ENCODE measurements around the gene PJA2.

Gene PJA2

DNA sequence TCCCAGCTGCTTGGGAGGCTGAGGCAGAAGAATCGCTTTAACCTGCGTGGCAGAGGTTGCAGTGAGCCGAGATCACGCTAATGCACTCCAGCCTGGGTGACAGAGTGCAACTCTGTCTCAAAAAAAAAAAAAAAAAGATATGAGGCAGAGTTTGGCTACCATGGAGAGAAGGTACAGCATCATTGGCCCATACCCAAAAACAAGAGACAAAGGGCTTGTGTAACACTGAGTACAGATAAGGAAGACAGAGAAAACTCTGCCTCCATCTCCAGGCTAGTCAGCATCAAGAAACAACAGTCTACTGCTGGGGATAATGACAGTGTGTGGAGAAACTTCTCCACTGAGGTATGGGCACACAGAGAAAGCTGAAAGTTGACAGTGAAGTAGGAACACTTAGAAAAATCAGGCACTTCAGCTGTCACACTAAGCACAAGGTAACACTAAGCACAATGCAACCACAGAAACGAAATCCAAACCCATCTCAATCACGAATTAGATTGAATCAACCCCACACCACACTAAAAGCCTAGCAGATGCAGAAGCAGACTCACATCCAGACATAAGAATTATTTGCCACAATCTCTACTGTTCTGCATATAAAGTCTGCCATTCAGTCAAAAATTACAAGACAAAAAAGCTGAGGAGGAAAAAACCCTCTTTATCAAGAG, 10.5 kb downstream of the PJA2 start:
- H3K9me3 ChIP-seq (ENCODE audit: low read length) = peaks cover 6% of the 10 kb centered on the region
- peaks cover 3% of the 10 kb centered on the region for H3K36me3 ChIP-seq (ENCODE audit: insufficient read depth, low read length)
- H3K4me3 ChIP-seq (ENCODE audit: low read length) = no peak overlapping the region
- H3K4me1 ChIP-seq (ENCODE audit: insufficient read depth, low read length) = no peaks in the 10 kb centered on the region
- no peak overlapping the region for H2AFZ ChIP-seq (ENCODE audit: low read depth, low read length)
- no peaks in the 10 kb centered on the region for H3K27me3 ChIP-seq (ENCODE audit: insufficient read depth, low read length)

DNA sequence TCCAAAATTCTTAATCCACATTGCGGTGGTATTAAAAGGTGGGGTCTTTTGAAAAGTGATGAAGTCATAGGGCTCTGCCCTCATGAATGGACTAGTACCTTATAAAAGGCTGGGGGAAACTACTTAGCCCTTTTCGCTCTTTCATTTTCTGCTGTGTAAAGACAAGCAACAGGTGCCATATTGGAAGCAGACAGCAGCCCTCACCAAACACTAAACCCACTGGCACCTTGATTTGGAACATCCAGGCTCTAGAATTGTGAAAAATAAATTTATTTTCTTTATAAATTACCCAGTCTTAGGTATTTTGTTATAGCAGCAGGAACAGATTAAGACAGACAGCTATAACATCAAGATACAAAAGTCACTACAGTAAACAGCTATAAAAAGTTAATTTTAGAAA, 12.8 kb downstream of the PJA2 start:
- peaks cover 5% of the 10 kb centered on the region for H3K9me3 ChIP-seq (ENCODE audit: low read length)
- no peaks in the 10 kb centered on the region for H3K4me1 ChIP-seq (ENCODE audit: insufficient read depth, low read length)
- H2AFZ ChIP-seq (ENCODE audit: low read depth, low read length) = no peak overlapping the region
- H3K4me3 ChIP-seq (ENCODE audit: low read length) = no peak overlapping the region
- peaks cover 3% of the 10 kb centered on the region for H3K36me3 ChIP-seq (ENCODE audit: insufficient read depth, low read length)
- H3K27me3 ChIP-seq (ENCODE audit: insufficient read depth, low read length) = no peaks in the 10 kb centered on the region

DNA sequence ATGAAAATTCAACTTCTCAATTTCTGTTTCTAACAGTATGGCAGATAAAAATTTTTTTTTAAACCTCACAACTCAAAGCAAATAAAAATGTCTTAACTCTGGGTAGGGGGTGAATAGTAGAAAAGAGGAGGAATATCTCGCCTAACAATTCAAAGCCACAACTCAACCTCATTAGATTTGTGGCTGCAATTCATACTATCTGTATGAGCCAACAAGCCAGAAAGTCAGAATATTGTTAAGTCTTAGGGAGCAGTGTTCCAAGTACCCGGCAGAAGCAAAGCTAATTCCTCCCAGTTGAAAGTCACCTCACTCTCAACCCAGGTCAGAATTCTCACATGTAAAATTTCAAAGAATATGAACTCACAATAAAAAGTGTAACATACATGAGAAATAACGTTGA, 15.0 kb downstream of the PJA2 start:
- Histone ChIP-seq H2AFZ (ENCODE audit: low read depth, low read length) (no peak overlapping the region), H3K36me3 (ENCODE audit: insufficient read depth, low read length) (no peaks in the 10 kb centered on the region), H3K4me1 (ENCODE audit: insufficient read depth, low read length) (no peaks in the 10 kb centered on the region), H3K27me3 (ENCODE audit: insufficient read depth, low read length) (no peaks in the 10 kb centered on the region), H3K9me3 (ENCODE audit: low read length) (peaks cover 2% of the 10 kb centered on the region), H3K4me3 (ENCODE audit: low read length) (no peak overlapping the region)

DNA sequence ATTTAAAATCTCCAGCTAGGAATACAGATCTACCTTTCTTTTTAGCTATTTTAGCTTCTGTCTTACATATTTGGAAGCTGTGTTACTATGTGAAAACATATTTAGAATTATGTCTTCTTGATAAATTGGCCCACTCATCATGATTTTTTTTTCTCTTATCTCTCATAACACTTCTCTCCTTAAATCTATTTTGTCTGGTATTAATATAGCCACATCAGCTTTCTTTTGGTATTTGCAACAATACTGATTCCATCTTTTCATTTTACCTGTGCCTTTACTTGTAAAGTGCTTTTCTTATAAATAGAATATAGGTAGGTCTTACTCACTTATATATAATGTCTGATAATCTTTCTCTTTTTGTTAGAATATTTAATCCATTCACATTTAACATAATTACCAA, 19.6 kb downstream of the PJA2 start:
- Histone ChIP-seq H3K36me3 (ENCODE audit: insufficient read depth, low read length) (peaks cover 3% of the 10 kb centered on the region), H3K4me3 (ENCODE audit: low read length) (no peak overlapping the region), H2AFZ (ENCODE audit: low read depth, low read length) (no peak overlapping the region)

DNA sequence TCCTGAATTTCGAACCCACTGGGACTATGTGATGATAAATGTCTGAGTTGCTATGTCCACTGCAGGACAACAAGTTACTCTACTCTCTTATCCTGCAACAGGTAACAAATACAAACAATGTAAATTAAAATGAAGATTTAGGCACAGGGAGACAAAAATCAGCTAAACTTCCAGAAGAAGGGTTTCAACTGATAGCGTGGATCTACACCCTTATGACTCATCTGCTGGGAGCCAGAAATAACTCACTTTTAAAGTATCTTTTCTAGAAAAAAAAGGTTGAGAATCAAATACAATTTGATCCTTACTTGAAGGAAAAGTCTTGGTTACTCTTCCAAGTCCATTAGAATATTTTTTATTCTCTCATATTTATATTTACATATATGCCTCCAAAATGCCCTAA, 21.4 kb downstream of the PJA2 start:
- peaks cover 2% of the 10 kb centered on the region for H3K9me3 ChIP-seq (ENCODE audit: low read length)
- peaks cover 6% of the 10 kb centered on the region for H3K36me3 ChIP-seq (ENCODE audit: insufficient read depth, low read length)
- no peaks in the 10 kb centered on the region for H3K27me3 ChIP-seq (ENCODE audit: insufficient read depth, low read length)
- no peak overlapping the region for H3K4me3 ChIP-seq (ENCODE audit: low read length)
- H3K4me1 ChIP-seq (ENCODE audit: insufficient read depth, low read length) = no peaks in the 10 kb centered on the region
- H2AFZ ChIP-seq (ENCODE audit: low read depth, low read length) = no peak overlapping the region

More for the DNA sequence above, 19.6 kb downstream of the PJA2 start:
- H3K27me3 ChIP-seq (ENCODE audit: insufficient read depth, low read length) = no peaks in the 10 kb centered on the region
- H3K9me3 ChIP-seq (ENCODE audit: low read length) = peaks cover 2% of the 10 kb centered on the region
- H3K4me1 ChIP-seq (ENCODE audit: insufficient read depth, low read length) = no peaks in the 10 kb centered on the region

DNA sequence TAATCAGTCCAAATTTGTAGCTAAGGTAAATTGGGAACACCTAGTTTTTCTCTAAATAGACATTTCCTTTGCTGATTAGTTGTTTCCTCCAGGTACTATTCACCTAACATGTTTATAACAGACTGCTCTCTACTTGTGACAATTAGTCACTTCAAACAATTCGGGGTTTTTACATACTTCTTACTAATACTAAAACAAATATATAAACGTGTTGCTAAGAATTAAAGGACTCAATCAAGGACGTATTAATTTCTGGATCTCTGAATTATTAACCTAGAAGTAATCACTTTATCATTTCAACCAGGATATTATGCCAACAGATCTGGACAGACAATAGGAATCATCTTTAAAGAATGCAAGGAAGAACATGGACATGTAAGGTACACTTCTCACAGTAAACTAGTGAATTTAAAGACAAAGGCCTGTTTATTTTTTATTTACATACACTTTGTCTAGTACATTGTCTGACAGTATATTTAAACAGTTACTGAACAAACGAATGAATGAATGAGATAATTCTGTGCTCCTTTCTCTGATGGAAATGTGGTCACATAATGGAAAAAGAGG, 22.3 kb downstream of the PJA2 start:
- H2AFZ ChIP-seq (ENCODE audit: low read depth, low read length) = no peak overlapping the region
- peaks cover 11% of the 10 kb centered on the region for H3K36me3 ChIP-seq (ENCODE audit: insufficient read depth, low read length)
- peaks cover 2% of the 10 kb centered on the region for H3K9me3 ChIP-seq (ENCODE audit: low read length)
- no peaks in the 10 kb centered on the region for H3K4me1 ChIP-seq (ENCODE audit: insufficient read depth, low read length)
- H3K4me3 ChIP-seq (ENCODE audit: low read length) = no peak overlapping the region
- no peaks in the 10 kb centered on the region for H3K27me3 ChIP-seq (ENCODE audit: insufficient read depth, low read length)

DNA sequence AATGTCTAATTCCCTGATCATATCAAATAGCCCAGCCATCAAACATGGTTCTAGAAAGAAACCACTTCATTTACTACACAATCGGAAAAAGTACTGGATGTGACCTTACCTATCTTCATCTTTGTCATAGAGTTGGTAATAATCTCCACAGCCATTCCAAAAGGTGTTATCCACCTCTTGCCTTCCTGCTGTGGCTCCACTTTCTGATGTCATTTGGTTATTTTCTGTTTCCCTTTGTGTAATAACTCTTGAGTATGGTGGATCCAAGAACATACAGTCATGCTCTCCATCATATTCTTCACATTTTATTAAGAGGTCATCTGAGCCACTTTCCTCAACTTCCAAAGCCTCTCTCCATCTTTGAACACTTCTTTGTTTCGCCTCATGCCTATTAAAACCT, 31.7 kb downstream of the PJA2 start:
- H3K27me3 ChIP-seq (ENCODE audit: insufficient read depth, low read length) = no peaks in the 10 kb centered on the region
- H3K4me1 ChIP-seq (ENCODE audit: insufficient read depth, low read length) = no peaks in the 10 kb centered on the region
- H2AFZ ChIP-seq (ENCODE audit: low read depth, low read length) = no peak overlapping the region
- peaks cover 65% of the 10 kb centered on the region for H3K36me3 ChIP-seq (ENCODE audit: insufficient read depth, low read length)
- H3K9me3 ChIP-seq (ENCODE audit: low read length) = peaks cover 15% of the 10 kb centered on the region
- H3K4me3 ChIP-seq (ENCODE audit: low read length) = no peak overlapping the region

DNA sequence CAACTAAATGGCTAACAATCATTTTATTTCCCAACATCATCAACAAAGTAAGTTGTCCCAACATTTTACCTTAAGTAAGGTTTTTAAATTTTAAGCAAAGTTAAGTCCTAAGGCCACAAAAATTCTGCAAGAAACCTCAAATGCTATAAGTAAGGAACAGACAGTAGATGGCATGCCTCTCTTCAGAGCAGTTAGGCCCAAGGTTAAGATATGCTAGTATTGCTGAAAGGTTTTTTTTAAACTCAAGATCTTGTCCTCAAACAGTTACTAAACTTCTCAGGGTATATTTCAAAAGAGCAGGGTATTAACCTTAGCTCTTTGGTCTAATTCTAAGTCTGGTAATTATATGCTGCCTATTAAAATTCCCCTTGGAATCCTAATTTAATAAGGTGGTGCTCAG, 35.1 kb downstream of the PJA2 start:
- no peak overlapping the region for H3K4me3 ChIP-seq (ENCODE audit: low read length)

DNA sequence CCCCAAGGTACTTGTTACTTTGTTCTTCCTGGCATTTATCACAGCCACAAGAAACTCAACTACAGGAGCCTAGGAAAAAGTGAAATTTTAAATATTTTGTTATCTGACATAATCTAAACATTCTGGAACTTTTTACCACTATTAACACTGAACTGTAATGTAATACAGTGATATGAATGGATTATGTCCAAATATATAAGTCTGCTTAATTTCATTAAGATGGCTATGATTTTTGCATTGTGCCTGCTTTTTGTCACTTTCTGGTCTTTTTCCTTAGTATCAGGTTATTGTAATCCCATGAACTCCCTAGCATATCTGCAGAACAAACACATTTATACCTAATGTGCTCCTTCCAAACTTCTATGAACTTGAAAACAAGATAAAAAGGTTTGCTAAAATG, 35.8 kb downstream of the PJA2 start:
- no peak overlapping the region for H3K4me3 ChIP-seq (ENCODE audit: low read length)
- H3K9me3 ChIP-seq (ENCODE audit: low read length) = peaks cover under 1% of the 10 kb centered on the region
- H3K36me3 ChIP-seq (ENCODE audit: insufficient read depth, low read length) = peaks cover 50% of the 10 kb centered on the region
- no peaks in the 10 kb centered on the region for H3K27me3 ChIP-seq (ENCODE audit: insufficient read depth, low read length)
- H3K4me1 ChIP-seq (ENCODE audit: insufficient read depth, low read length) = no peaks in the 10 kb centered on the region
- H2AFZ ChIP-seq (ENCODE audit: low read depth, low read length) = no peak overlapping the region

More for the DNA sequence above, 35.1 kb downstream of the PJA2 start:
- no peak overlapping the region for H2AFZ ChIP-seq (ENCODE audit: low read depth, low read length)
- H3K4me1 ChIP-seq (ENCODE audit: insufficient read depth, low read length) = no peaks in the 10 kb centered on the region
- no peaks in the 10 kb centered on the region for H3K27me3 ChIP-seq (ENCODE audit: insufficient read depth, low read length)
- peaks cover 3% of the 10 kb centered on the region for H3K9me3 ChIP-seq (ENCODE audit: low read length)
- H3K36me3 ChIP-seq (ENCODE audit: insufficient read depth, low read length) = peaks cover 51% of the 10 kb centered on the region

DNA sequence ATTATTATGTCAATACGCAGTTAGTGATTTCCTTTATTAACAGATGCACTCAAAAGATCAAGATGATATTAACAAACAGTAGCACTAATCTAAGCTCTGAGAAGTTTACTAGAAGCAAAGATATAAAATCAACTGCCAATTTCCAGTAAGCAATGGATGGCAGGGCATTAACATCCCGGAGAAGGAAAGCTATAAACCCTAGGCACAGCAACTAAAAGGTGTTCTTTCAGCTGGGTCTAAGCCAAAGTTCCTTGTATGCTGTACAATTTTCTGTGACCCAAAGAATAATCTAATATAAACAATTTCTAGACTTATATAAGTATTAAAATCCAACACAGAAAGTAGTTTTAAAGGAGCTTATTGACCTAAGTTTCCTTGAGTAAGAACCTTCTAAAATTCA, 39.4 kb downstream of the PJA2 start:
- Histone ChIP-seq H3K27me3 (ENCODE audit: insufficient read depth, low read length) (no peaks in the 10 kb centered on the region), H3K36me3 (ENCODE audit: insufficient read depth, low read length) (peaks cover 46% of the 10 kb centered on the region)

DNA sequence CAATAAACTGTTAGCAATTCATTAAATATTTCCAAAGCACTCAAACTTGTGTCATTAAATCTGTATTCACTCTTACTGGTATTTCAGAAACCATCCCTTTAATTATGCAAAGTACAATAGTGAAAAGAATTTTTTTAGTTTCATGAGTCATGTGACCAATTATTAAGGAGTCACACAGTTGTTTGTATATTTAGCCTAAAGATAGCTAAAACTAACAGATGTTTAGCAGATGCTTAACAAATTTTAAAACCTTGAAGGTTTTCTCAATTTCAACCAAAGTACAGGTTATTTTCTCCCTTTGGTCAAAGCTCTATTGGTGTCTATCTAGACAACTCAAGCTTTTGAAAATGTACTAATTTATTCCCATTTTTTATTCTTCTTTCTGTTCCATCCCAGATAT, 44.1 kb downstream of the PJA2 start:
- H3K27me3 ChIP-seq (ENCODE audit: insufficient read depth, low read length) = no peaks in the 10 kb centered on the region
- H2AFZ ChIP-seq (ENCODE audit: low read depth, low read length) = no peak overlapping the region
- H3K9me3 ChIP-seq (ENCODE audit: low read length) = peaks cover 15% of the 10 kb centered on the region
- no peaks in the 10 kb centered on the region for H3K4me1 ChIP-seq (ENCODE audit: insufficient read depth, low read length)
- peaks cover 76% of the 10 kb centered on the region for H3K36me3 ChIP-seq (ENCODE audit: insufficient read depth, low read length)
- H3K4me3 ChIP-seq (ENCODE audit: low read length) = no peak overlapping the region

More for the DNA sequence above, 39.4 kb downstream of the PJA2 start:
- Histone ChIP-seq H3K4me3 (ENCODE audit: low read length) (no peak overlapping the region), H3K9me3 (ENCODE audit: low read length) (peaks cover 13% of the 10 kb centered on the region), H2AFZ (ENCODE audit: low read depth, low read length) (no peak overlapping the region), H3K4me1 (ENCODE audit: insufficient read depth, low read length) (no peaks in the 10 kb centered on the region)

DNA sequence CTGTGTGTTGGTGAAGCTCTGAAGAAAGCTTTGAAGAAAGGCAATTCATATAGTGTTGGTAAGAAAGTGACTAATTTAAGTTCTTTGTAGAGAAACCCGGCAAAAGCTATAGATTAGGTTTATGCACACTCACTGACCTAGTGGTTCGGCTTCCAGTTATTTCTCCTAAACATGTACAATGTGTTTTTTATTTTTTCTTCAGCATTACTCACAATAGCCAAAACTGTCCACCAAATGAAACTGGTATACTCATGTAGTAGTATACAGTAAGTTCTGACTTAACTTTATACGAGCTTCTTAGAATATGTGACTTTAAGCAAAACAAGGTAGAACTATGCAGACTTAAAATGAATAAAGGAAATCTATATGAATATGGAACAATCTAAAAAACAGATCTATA, 44.8 kb downstream of the PJA2 start:
- Histone ChIP-seq H3K36me3 (ENCODE audit: insufficient read depth, low read length) (peaks cover 76% of the 10 kb centered on the region), H3K4me3 (ENCODE audit: low read length) (no peak overlapping the region), H3K4me1 (ENCODE audit: insufficient read depth, low read length) (no peaks in the 10 kb centered on the region), H3K27me3 (ENCODE audit: insufficient read depth, low read length) (no peaks in the 10 kb centered on the region), H2AFZ (ENCODE audit: low read depth, low read length) (no peak overlapping the region), H3K9me3 (ENCODE audit: low read length) (peaks cover 15% of the 10 kb centered on the region)

DNA sequence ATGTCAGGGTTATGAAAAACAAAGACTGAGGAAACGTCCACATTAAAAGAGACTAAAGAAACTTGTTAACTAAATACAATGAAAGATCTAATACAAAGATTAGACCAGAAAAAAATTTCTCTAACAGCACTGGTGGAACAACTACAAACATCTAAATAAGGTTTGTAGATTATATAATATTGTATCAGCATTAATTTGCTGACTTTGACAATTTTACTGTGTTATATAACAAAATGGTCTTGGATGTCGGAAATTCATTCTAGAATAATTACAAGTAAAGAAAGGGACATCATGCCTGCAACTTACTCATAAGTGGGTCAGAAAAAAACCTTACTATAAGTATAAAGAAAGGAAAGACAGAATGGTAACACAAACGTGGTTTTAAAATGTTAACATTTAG, 50.1 kb downstream of the PJA2 start:
- Histone ChIP-seq H3K4me1 (ENCODE audit: insufficient read depth, low read length) (no peaks in the 10 kb centered on the region), H3K27me3 (ENCODE audit: insufficient read depth, low read length) (no peaks in the 10 kb centered on the region)

DNA sequence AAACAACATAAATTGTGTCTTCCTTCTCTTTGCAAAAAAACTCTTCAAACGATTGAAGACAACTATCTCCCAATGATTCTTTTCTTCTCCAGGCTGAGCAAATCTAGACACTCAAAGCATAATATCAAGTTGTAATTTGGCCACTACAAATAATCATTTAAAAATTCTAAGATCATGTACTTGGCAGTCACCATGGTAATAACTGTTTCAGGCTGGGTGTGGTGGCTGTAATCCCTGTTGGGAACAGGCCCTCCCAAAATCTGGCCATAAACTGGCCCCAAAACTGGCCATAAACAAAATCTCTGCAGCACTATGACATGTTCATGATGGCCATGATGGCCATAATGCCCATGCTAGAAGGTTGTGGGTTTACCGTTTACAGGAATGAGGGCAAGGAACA, 52.0 kb downstream of the PJA2 start:
- Histone ChIP-seq H3K27me3 (ENCODE audit: insufficient read depth, low read length) (no peaks in the 10 kb centered on the region), H2AFZ (ENCODE audit: low read depth, low read length) (no peak overlapping the region), H3K4me1 (ENCODE audit: insufficient read depth, low read length) (no peaks in the 10 kb centered on the region), H3K9me3 (ENCODE audit: low read length) (peaks cover 4% of the 10 kb centered on the region), H3K36me3 (ENCODE audit: insufficient read depth, low read length) (peaks cover 57% of the 10 kb centered on the region), H3K4me3 (ENCODE audit: low read length) (no peak overlapping the region)

More for the DNA sequence above, 50.1 kb downstream of the PJA2 start:
- Histone ChIP-seq H3K4me3 (ENCODE audit: low read length) (no peak overlapping the region), H2AFZ (ENCODE audit: low read depth, low read length) (no peak overlapping the region), H3K9me3 (ENCODE audit: low read length) (peaks cover 4% of the 10 kb centered on the region), H3K36me3 (ENCODE audit: insufficient read depth, low read length) (peaks cover 65% of the 10 kb centered on the region)
